GM10266 (cell line): ENCODE data around the gene CRYBA4.

Experiments
- DNase-seq: peaks from one replicate; pipeline ENCODE4 v3.0.0; 2012; ENCODE audit errors: extremely low spot score
- CTCF ChIP-seq: IDR thresholded peaks from 2 replicates; pipeline ENCODE4 v1.5.1; 2012; ENCODE audit warnings: mild to moderate bottlenecking, low read depth; ENCODE audit not compliant: control insufficient read depth, insufficient read depth; ENCODE audit errors: missing control alignments

The CRYBA4 gene

GRCh38 chr22:26624803-26625202, 3.0 kb downstream of the CRYBA4 start:
- DNase-seq = no peak
- no peak for TF ChIP-seq CTCF

- no peak for TF ChIP-seq CTCF
- no peak for DNase-seq
These were observed 8.4 kb downstream of the CRYBA4 start for GRCh38 chr22:26629988-26630761.

GRCh38 chr22:26631282-26631681, 9.5 kb downstream of the CRYBA4 start:
- no peak for TF ChIP-seq CTCF
- no peak for DNase-seq

GRCh38 chr22:26632422-26633155, 10.8 kb downstream of the CRYBA4 start:
- TF ChIP-seq CTCF = no peak
- no peak for DNase-seq

- no peak for TF ChIP-seq CTCF
- no peak for DNase-seq
These were observed 12.4 kb downstream of the CRYBA4 start for GRCh38 chr22:26634189-26634588.

- no peak for TF ChIP-seq CTCF
- no peak for DNase-seq
These were observed 13.4 kb downstream of the CRYBA4 start for GRCh38 chr22:26635117-26635516.

GRCh38 chr22:26636296-26636695, 14.5 kb downstream of the CRYBA4 start:
- DNase-seq = no peak
- no peak for TF ChIP-seq CTCF
